ENCODE measurements around the gene NFASC. TPM values are rescaled to one million over a fixed set of nuclear protein-coding genes. Genes with fewer than 3 reads are reported as not detected.

Gene NFASC
- total and polyA plus RNA-seq, 2 donors (not counting 3 experiments of a cell fraction or from before 2014, with no cell fraction given) = not detected

GRCh38 chr1:205061227-205061626 is 190.6 kb downstream of the NFASC start:
- no peak for TF ChIP-seq POLR2A (IDR thresholded peaks at IDR 0.05; ENCODE audit: low read depth, low read length)
- TF ChIP-seq MYC (IDR thresholded peaks at IDR 0.05; ENCODE audit: low read depth, low read length) = no peak
- TF ChIP-seq EZH2 (IDR thresholded peaks at IDR 0.05; ENCODE audit: borderline replicate concordance, low read depth, low read length, severe bottlenecking) = no peak
- TF ChIP-seq GATA2 (IDR thresholded peaks at IDR 0.05; ENCODE audit: insufficient read depth, insufficient read length, low read depth, low read length) = no peak
- TF ChIP-seq POLR2AphosphoS5 (IDR thresholded peaks at IDR 0.05; ENCODE audit: insufficient read depth, low read depth, low read length) = no peak
- no peak for TF ChIP-seq JUN (IDR thresholded peaks at IDR 0.05; ENCODE audit: borderline replicate concordance, insufficient read depth, insufficient read length, low read depth)
- no peak for TF ChIP-seq CTCF (IDR thresholded peaks at IDR 0.05; ENCODE audit: extremely low read depth in 1 of 2, insufficient read depth in 1 of 2, low read depth in 1 of 2, low read length in 2 of 2)
- no peak for TF ChIP-seq FOS (IDR thresholded peaks at IDR 0.05; ENCODE audit: borderline replicate concordance, insufficient read depth, low read length)
- no peak for TF ChIP-seq MAX (IDR thresholded peaks at IDR 0.05; ENCODE audit: insufficient read depth, insufficient read length)
- DNase-seq (ENCODE audit: low read depth, low spot score) = no peak
- Histone ChIP-seq H3K4me3 (replicated peaks in 1 of 3; ENCODE audit: insufficient read depth in 1 of 3, low read depth in 1 of 3, low read length in 3 of 3) (no peak overlapping the region), H3K9ac (replicated peaks; ENCODE audit: extremely low read depth, insufficient read depth, low read length) (no peak overlapping the region), H3K9me1 (replicated peaks; ENCODE audit: control insufficient read depth, extremely low read depth, insufficient read depth, low read length) (no peaks in the 10 kb centered on the region), H3K9me3 (replicated peaks; ENCODE audit: control insufficient read depth, insufficient read depth, low read length) (no peaks in the 10 kb centered on the region), H3K4me1 (ENCODE audit: control insufficient read depth, extremely low read depth, insufficient read depth, low read length) (no peaks in the 10 kb centered on the region), H3K79me2 (ENCODE audit: control insufficient read depth, insufficient read depth, low read length) (no peaks in the 10 kb centered on the region), H2AFZ (ENCODE audit: low read depth, low read length) (no peak overlapping the region), H3K4me2 (ENCODE audit: insufficient read depth, low read length) (no peak overlapping the region), H3K27ac (ENCODE audit: insufficient read depth, low read depth, low read length) (no peak overlapping the region), H3K36me3 (ENCODE audit: control insufficient read depth in 2 of 2, extremely low read depth in 1 of 2, insufficient read depth in 2 of 2, low read length in 2 of 2) (no peaks in the 10 kb centered on the region), H3K27me3 (ENCODE audit: control insufficient read depth in 2 of 2, insufficient read depth in 2 of 2, low read length in 2 of 2) (peaks cover 0 to 2% of the 10 kb centered on the region in 2 experiments), H4K20me1 (replicated peaks; ENCODE audit: control insufficient read depth, extremely low read depth, insufficient read depth, low read length) (no peaks in the 10 kb centered on the region)
- ChIA-PET CTCF (interaction anchor here (0.7 to 4.0 kb wide), 74 partner anchors 9 to 495 kb away, joined by 3 to 304 read pairs (median 7); partner anchors contain the start of genes RBBP5, TMCC2 and TMEM81), POLR2A (no interaction called here)
- intact Hi-C loops (cut with micrococcal nuclease) = loop anchor here (1.0 to 2.0 kb wide), 3 partner anchors 72 to 196 kb away; no protein-coding TSS in a partner anchor
- dilution Hi-C loops (cut with MboI; ENCODE audit: extremely low pct_ligation_motif_present, low sequenced_read_pairs) = no loop called here
- no TSS peak for BruUV-seq (replicated peaks)
- FAIRE-seq = no peak
